Neural cell (in vitro differentiated cells): ENCODE data around the gene EIF2S2. TPM values are rescaled to one million over a fixed set of nuclear protein-coding genes. Genes with fewer than 3 reads are reported as not detected.

Experiments
- H2AFZ ChIP-seq: fragments of 200-600, 300-800 bp; sonication (generic), shearing (Covaris generic); 2 replicates; pipeline ENCODE4 v1.6.0; 2014; ENCODE audit warnings: low read depth, mild to moderate bottlenecking, antibody characterized with exemption, low read length, moderate library complexity
- H3F3A ChIP-seq: fragments of 200-600 bp; shearing (Covaris generic); 2 replicates; pipeline ENCODE4 v1.6.1; 2016; ENCODE audit warnings: mild to moderate bottlenecking, moderate library complexity, mixed read lengths, antibody characterized with exemption, low read length; ENCODE audit not compliant: insufficient read depth, poor library complexity, severe bottlenecking
- H3K27ac ChIP-seq: fragments of 200-600, 300-800 bp; sonication (generic), shearing (Covaris generic); 2 replicates; pipeline ENCODE4 v1.5.1; 2014; ENCODE audit warnings: mild to moderate bottlenecking, low read length, moderate library complexity
- H3K27me3 ChIP-seq: fragments of 300-800, 200-600 bp; sonication (generic), shearing (Covaris generic); 2 replicates; pipeline ENCODE4 v1.6.0; 2014; ENCODE audit warnings: mild to moderate bottlenecking, low read depth, low read length, moderate library complexity; ENCODE audit not compliant: insufficient read depth
- H3K36me3 ChIP-seq: fragments of 300-800, 200-600 bp; sonication (generic), shearing (Covaris generic); 2 replicates; pipeline ENCODE4 v1.5.1; 2014; ENCODE audit warnings: mild to moderate bottlenecking, antibody characterized with exemption, low read length, moderate library complexity; ENCODE audit not compliant: insufficient read depth
- H3K4me2 ChIP-seq: fragments of 300-800, 200-600 bp; sonication (generic), shearing (Covaris generic); 2 replicates; pipeline ENCODE4 v1.6.0; 2014; ENCODE audit warnings: mild to moderate bottlenecking, low read length
- H3K4me3 ChIP-seq: fragments of 300-800, 200-600 bp; sonication (generic), shearing (Covaris generic); 2 replicates; pipeline ENCODE4 v1.5.1; 2014; ENCODE audit warnings: mild to moderate bottlenecking, low read length, moderate library complexity
- H3K79me2 ChIP-seq: fragments of 200-600 bp; shearing (Covaris generic); replicated peaks from 2 replicates; pipeline ENCODE4 v1.6.0; 2014; ENCODE audit warnings: mild to moderate bottlenecking, low read length, moderate library complexity; ENCODE audit not compliant: insufficient read depth
- H3K9ac ChIP-seq: fragments of 300-800, 200-600 bp; sonication (generic), shearing (Covaris generic); 2 replicates; pipeline ENCODE4 v1.6.1; 2016; ENCODE audit warnings: mild to moderate bottlenecking, low read length, mixed read lengths
- H3K9me2 ChIP-seq: fragments of 200-600 bp; shearing (Covaris generic); 2 replicates; pipeline ENCODE4 v1.6.1; 2016; ENCODE audit warnings: mild to moderate bottlenecking, low read length, mixed read lengths; ENCODE audit not compliant: insufficient read depth
- H3K9me3 ChIP-seq: fragments of 200-600, 300-800 bp; sonication (generic), shearing (Covaris generic); 2 replicates; pipeline ENCODE4 v1.6.1; 2016; ENCODE audit warnings: mild to moderate bottlenecking, mixed run types, low read length, moderate library complexity, mixed read lengths
- H4K20me1 ChIP-seq: fragments of 200-600 bp; shearing (Covaris generic); 2 replicates; pipeline ENCODE4 v1.6.1; 2016; ENCODE audit warnings: mild to moderate bottlenecking, mixed run types; ENCODE audit not compliant: insufficient read depth
- EP300 ChIP-seq: fragments of 450-650 bp; conservative IDR thresholded peaks from 2 replicates; pipeline ENCODE4 v1.6.1; 2014; ENCODE audit warnings: antibody characterized with exemption, mild to moderate bottlenecking, moderate library complexity; ENCODE audit not compliant: poor library complexity, severe bottlenecking
- EZH2 ChIP-seq: fragments of 200-600, 300-800 bp; shearing (Covaris generic), sonication (generic); IDR thresholded peaks from 2 replicates; pipeline ENCODE4 v1.6.1; 2014; ENCODE audit warnings: antibody characterized with exemption, low read length, borderline replicate concordance, mild to moderate bottlenecking; ENCODE audit not compliant: insufficient read depth, poor library complexity, severe bottlenecking
- MXI1 ChIP-seq: fragments of 450-650 bp; conservative IDR thresholded peaks from 2 replicates; pipeline ENCODE4 v1.6.1; 2014; ENCODE audit warnings: antibody characterized with exemption, mild to moderate bottlenecking; ENCODE audit not compliant: poor library complexity, severe bottlenecking
- POLR2AphosphoS5 ChIP-seq: IDR thresholded peaks from 2 replicates; pipeline ENCODE4 v1.6.1; 2012
- RAD21 ChIP-seq: fragments of 450-650 bp; conservative IDR thresholded peaks from 2 replicates; pipeline ENCODE4 v1.6.1; 2014; ENCODE audit warnings: antibody characterized with exemption, mild to moderate bottlenecking, moderate library complexity
- SMC3 ChIP-seq: fragments of 450-650 bp; conservative IDR thresholded peaks from 2 replicates; pipeline ENCODE4 v1.6.1; 2014; ENCODE audit warnings: antibody characterized with exemption, mild to moderate bottlenecking, moderate library complexity; ENCODE audit not compliant: poor library complexity
- TAF1 ChIP-seq: IDR thresholded peaks from 2 replicates; pipeline ENCODE4 v1.6.1; 2012; ENCODE audit warnings: low read depth
- polyA plus RNA-seq: library from polyadenylated mRNA; depleted of rRNA; stranded (reverse); fragments of >200 nt; gene quantifications from 2 replicates; pipeline ENCODE4 v1.2.3, GENCODE V29; 2014
- TF ChIP-seq, protein P1 (sequence below): IDR thresholded peaks from 2 replicates; pipeline ENCODE4 v1.6.1; 2012; ENCODE audit warnings: borderline replicate concordance
- TF ChIP-seq, protein P2 (sequence below): fragments of 450-650 bp; IDR thresholded peaks from 2 replicates; pipeline ENCODE4 v1.5.1; 2014; ENCODE audit warnings: antibody characterized with exemption, mild to moderate bottlenecking, moderate library complexity; ENCODE audit not compliant: poor library complexity, severe bottlenecking

EIF2S2 gene
- polyA plus RNA-seq, 1 donor from 2014 or later, result 62.6 TPM

DNA sequence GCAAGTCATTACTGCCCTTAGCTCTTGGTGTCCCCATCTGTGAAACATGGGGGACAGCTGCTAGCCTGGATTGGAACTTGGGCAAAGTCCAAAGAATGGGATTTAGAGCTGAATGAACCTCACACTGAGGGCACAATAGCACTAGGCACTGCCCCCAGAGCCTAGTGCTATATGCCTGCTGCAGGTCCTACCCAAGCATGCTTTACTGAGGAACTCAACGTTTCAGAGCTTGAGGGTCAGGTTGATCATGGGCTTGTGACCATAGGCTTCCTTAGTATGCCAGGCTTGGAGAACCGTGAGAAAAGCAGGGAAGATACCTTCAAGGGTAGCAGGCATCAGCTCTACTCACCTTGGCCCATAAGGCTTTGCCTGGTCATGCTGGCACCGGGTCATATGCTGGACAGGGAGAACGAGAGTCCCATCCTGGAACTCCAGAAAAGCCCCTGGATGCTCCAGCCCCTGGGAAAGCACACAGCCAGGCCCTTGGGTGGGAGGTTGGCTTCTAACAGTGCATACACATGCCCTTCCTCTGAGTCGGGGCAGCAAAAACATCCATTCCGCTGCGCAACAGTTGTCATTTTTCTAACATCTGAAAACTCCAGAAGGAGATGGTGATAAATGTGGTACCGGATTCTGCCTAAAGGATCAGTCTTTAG, 29.7 kb downstream of the EIF2S2 start (continued):
- TF ChIP-seq, protein P1, sequence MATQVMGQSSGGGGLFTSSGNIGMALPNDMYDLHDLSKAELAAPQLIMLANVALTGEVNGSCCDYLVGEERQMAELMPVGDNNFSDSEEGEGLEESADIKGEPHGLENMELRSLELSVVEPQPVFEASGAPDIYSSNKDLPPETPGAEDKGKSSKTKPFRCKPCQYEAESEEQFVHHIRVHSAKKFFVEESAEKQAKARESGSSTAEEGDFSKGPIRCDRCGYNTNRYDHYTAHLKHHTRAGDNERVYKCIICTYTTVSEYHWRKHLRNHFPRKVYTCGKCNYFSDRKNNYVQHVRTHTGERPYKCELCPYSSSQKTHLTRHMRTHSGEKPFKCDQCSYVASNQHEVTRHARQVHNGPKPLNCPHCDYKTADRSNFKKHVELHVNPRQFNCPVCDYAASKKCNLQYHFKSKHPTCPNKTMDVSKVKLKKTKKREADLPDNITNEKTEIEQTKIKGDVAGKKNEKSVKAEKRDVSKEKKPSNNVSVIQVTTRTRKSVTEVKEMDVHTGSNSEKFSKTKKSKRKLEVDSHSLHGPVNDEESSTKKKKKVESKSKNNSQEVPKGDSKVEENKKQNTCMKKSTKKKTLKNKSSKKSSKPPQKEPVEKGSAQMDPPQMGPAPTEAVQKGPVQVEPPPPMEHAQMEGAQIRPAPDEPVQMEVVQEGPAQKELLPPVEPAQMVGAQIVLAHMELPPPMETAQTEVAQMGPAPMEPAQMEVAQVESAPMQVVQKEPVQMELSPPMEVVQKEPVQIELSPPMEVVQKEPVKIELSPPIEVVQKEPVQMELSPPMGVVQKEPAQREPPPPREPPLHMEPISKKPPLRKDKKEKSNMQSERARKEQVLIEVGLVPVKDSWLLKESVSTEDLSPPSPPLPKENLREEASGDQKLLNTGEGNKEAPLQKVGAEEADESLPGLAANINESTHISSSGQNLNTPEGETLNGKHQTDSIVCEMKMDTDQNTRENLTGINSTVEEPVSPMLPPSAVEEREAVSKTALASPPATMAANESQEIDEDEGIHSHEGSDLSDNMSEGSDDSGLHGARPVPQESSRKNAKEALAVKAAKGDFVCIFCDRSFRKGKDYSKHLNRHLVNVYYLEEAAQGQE, result no peak

DNA sequence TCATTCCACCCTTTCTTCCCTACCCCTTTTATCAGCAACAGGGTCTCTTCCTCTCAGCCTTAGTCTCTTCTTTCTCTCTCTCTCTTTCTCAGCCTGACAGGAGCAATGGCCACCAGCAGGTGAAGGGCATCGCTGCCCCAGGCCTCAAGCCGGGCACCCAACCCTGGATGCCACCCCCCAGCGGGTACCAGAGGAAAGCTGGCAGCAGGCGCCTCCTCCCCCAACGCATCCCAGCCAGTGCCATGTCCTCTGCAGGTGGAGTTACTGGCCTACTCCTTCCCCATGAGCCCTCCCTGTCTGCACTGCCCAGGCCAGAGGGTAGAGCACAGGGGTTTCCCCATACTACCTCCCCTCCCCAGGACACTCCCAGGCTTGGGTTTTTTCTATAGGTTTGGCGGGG, 32.2 kb downstream of the EIF2S2 start:
- Histone ChIP-seq H3K36me3 (peaks cover 4% of the 10 kb centered on the region), H3K27ac (no peak overlapping the region), H3K9me3 (no peaks in the 10 kb centered on the region), H3K79me2 (no peaks in the 10 kb centered on the region), H3K27me3 (no peaks in the 10 kb centered on the region), H3F3A (no peaks in the 10 kb centered on the region), H4K20me1 (no peaks in the 10 kb centered on the region), H3K9ac (no peak overlapping the region), H3K9me2 (no peaks in the 10 kb centered on the region), H3K4me2 (no peak overlapping the region), H3K4me3 (no peak overlapping the region), H2AFZ (no peak overlapping the region)
- TF ChIP-seq EP300, result no peak
- no peak for TF ChIP-seq SMC3
- TF ChIP-seq EZH2, result no peak
- TF ChIP-seq MXI1, result no peak
- TF ChIP-seq, protein P1, result no peak
- TF ChIP-seq, protein P2, sequence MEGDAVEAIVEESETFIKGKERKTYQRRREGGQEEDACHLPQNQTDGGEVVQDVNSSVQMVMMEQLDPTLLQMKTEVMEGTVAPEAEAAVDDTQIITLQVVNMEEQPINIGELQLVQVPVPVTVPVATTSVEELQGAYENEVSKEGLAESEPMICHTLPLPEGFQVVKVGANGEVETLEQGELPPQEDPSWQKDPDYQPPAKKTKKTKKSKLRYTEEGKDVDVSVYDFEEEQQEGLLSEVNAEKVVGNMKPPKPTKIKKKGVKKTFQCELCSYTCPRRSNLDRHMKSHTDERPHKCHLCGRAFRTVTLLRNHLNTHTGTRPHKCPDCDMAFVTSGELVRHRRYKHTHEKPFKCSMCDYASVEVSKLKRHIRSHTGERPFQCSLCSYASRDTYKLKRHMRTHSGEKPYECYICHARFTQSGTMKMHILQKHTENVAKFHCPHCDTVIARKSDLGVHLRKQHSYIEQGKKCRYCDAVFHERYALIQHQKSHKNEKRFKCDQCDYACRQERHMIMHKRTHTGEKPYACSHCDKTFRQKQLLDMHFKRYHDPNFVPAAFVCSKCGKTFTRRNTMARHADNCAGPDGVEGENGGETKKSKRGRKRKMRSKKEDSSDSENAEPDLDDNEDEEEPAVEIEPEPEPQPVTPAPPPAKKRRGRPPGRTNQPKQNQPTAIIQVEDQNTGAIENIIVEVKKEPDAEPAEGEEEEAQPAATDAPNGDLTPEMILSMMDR, result no peak
- TF ChIP-seq POLR2AphosphoS5, result no peak
- no peak for TF ChIP-seq TAF1
- TF ChIP-seq RAD21, result no peak
